Astrocyte (in vitro differentiated cells and primary cell): ENCODE measurements around the gene NR6A1. TPM values are rescaled to one million over a fixed set of nuclear protein-coding genes. Genes with fewer than 3 reads are reported as not detected.

ENCODE experiments used
- DNase-seq: peaks from one replicate; pipeline ENCODE4 v3.0.0-alpha.2; 2010; ENCODE audit warnings: low read depth
- FAIRE-seq: peaks from 2 replicates; lab custom pipeline; 2011; peaks lifted over from hg19 to GRCh38; lab: Jason Lieb, UNC
- H2AFZ ChIP-seq: 2 replicates; pipeline ENCODE4 v1.6.0; 2012; ENCODE audit warnings: low read depth, low read length, inconsistent platforms
- H3K27ac ChIP-seq: 2 replicates; pipeline ENCODE4 v1.5.1; 2011; ENCODE audit warnings: low read depth, low read length, inconsistent platforms
- H3K27me3 ChIP-seq: 2 replicates; pipeline ENCODE4 v1.6.0; 2011; ENCODE audit warnings: low read length, inconsistent platforms; ENCODE audit not compliant: insufficient read depth
- H3K36me3 ChIP-seq: 2 replicates; pipeline ENCODE4 v1.5.1; 2011; ENCODE audit warnings: low read length, inconsistent platforms; ENCODE audit not compliant: insufficient read depth
- H3K4me1 ChIP-seq: 2 replicates; pipeline ENCODE4 v1.5.1; 2011; ENCODE audit warnings: low read length, inconsistent platforms; ENCODE audit not compliant: insufficient read depth
- H3K4me2 ChIP-seq: 2 replicates; pipeline ENCODE4 v1.6.0; 2012; ENCODE audit warnings: low read length, inconsistent platforms
- H3K4me3 ChIP-seq: 2 replicates; pipeline ENCODE4 v1.5.1; 2011; ENCODE audit warnings: low read depth, mild to moderate bottlenecking, low read length, inconsistent platforms; ENCODE audit not compliant: insufficient read depth
- H3K79me2 ChIP-seq: 2 replicates; pipeline ENCODE4 v1.6.0; 2012; ENCODE audit warnings: mild to moderate bottlenecking, low read length, inconsistent platforms; ENCODE audit not compliant: insufficient read depth
- H3K9ac ChIP-seq: 2 replicates; pipeline ENCODE4 v1.6.0; 2012; ENCODE audit warnings: mild to moderate bottlenecking, low read length, inconsistent platforms
- H3K9me3 ChIP-seq: 2 replicates; pipeline ENCODE4 v1.5.1; 2012; ENCODE audit warnings: low read depth, mild to moderate bottlenecking, low read length, inconsistent platforms; ENCODE audit not compliant: insufficient read depth
- H4K20me1 ChIP-seq: 2 replicates; pipeline ENCODE4 v1.6.0; 2012; ENCODE audit warnings: low read length, inconsistent platforms; ENCODE audit not compliant: insufficient read depth
- H3K27ac Mint-ChIP-seq: one replicate; pipeline ENCODE4 v1.8.0; 2021; ENCODE audit warnings: mild to moderate bottlenecking, mixed read lengths; ENCODE audit not compliant: unreplicated experiment
- H3K27me3 Mint-ChIP-seq: one replicate; pipeline ENCODE4 v1.8.0; 2021; ENCODE audit warnings: low read depth, mixed read lengths; ENCODE audit not compliant: unreplicated experiment
- H3K36me3 Mint-ChIP-seq: one replicate; pipeline ENCODE4 v1.8.0; 2021; ENCODE audit warnings: low read depth, mixed read lengths; ENCODE audit not compliant: unreplicated experiment
- H3K4me1 Mint-ChIP-seq: one replicate; pipeline ENCODE4 v1.8.0; 2021; ENCODE audit warnings: low read depth, mixed read lengths; ENCODE audit not compliant: unreplicated experiment
- H3K4me3 Mint-ChIP-seq: one replicate; pipeline ENCODE4 v1.8.0; 2021; ENCODE audit warnings: mild to moderate bottlenecking, moderate library complexity, mixed read lengths; ENCODE audit not compliant: unreplicated experiment
- H3K9me3 Mint-ChIP-seq: one replicate; pipeline ENCODE4 v1.8.0; 2021; ENCODE audit warnings: mild to moderate bottlenecking, mixed read lengths; ENCODE audit not compliant: unreplicated experiment
- CTCF ChIP-seq: IDR thresholded peaks from 2 replicates; pipeline ENCODE4 v1.5.1; 2011; ENCODE audit warnings: low read depth, mild to moderate bottlenecking, inconsistent platforms, low read length, moderate library complexity; ENCODE audit not compliant: insufficient read depth
- EZH2 ChIP-seq: IDR thresholded peaks from 2 replicates; pipeline ENCODE4 v1.6.1; 2012; ENCODE audit warnings: mild to moderate bottlenecking, low read length, inconsistent platforms; ENCODE audit not compliant: insufficient read depth
- total RNA-seq: library from RNA; stranded (reverse); gene quantifications from 2 replicates; pipeline ENCODE4 v1.2.1, GENCODE V29; 2021

The NR6A1 gene
- total RNA-seq, 1 donor from 2014 or later: 20.8 TPM

DNA sequence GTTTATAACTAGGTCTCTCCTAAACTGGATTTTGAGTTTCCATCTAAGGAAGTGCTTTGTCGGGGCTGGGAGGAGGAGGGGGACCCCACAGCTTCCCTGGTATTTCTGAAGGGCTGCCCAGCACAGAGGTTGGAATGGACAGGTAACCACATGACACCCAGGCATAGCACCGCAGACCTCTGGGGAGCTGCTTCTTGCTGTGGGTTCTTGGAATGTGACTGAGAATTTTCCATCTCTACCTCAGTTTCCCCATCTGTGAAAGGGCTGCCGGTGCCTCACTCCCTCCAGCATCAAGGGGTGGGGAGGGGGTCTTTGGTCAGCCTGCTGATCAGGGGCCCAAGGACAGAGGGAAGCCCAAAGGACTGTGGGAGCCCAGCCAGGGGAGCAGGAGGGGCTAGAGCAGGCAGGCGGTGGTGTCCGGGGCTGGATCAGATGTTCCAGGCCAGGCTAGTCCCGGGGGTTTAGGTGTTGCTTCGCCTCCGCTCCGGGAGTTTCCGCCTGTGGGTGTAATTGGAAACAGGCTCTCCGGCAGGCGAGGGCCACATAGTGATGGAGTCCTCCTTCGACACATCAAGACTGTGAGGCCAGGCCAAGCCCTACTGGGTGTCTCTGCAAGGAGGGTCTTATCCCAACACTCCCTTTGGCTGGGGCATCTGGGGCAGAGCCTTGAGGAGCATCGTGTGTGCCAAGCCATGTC, 9.1 kb upstream of the NR6A1 start:
- Mint-ChIP-seq H3K4me3 (peak overlapping the region; percentile 72), H3K27ac (peak overlapping the region; percentile 88), H3K9me3 (no peaks in the 10 kb centered on the region), H3K36me3 (peaks cover 3% of the 10 kb centered on the region), H3K4me1 (peaks cover 23% of the 10 kb centered on the region), H3K27me3 (no peaks in the 10 kb centered on the region)
- peak overlapping the region; percentile 62 for H2AFZ ChIP-seq
- FAIRE-seq (no peak), DNase-seq (no peak)
- peak overlapping the region; percentile 81 for H3K4me2 ChIP-seq
- no peak for TF ChIP-seq CTCF
- TF ChIP-seq EZH2: no peak
- H3K27me3 ChIP-seq: no peaks in the 10 kb centered on the region
- H3K4me1 ChIP-seq: peaks cover 20% of the 10 kb centered on the region
- no peaks in the 10 kb centered on the region for H4K20me1 ChIP-seq
- peak overlapping the region; percentile 7 for H3K4me3 ChIP-seq
- no peaks in the 10 kb centered on the region for H3K79me2 ChIP-seq
- no peaks in the 10 kb centered on the region for H3K9me3 ChIP-seq
- no peaks in the 10 kb centered on the region for H3K36me3 ChIP-seq
- H3K27ac ChIP-seq: peak overlapping the region; percentile 34
- peak overlapping the region; percentile 52 for H3K9ac ChIP-seq

DNA sequence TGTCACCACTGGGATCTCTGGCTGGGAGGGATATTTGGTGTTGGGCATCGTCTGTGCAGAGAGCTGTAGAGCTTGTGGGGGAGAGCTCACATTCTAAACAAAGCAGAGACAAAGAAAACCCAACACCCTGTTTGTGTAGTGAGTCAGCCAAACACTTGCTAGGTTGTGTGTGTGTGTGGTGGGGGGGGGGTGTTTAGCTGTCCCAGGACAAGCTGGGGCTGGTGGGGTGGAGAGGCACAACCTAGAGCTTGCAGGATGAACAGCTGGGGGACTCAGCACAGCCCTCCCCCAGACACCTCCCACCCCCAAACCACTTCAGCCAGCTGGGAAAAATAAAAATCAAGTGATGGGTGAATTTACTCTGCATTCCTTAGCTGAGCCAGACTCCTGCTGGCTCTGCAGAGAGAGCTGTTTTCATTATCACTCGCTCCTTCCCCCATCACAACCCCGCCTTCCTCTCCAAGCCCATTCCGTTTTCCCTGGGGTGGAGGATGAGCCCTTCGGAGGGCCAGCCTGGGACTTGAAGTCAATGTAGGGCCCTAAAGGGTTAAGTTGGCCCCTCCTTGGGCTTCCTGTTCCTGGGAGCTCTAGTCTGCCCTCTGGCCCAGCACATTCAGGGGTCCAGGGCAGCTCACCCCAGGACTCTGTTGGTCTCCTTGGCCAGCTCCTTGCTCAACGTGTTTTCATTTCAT, 8.4 kb upstream of the NR6A1 start:
- Mint-ChIP-seq H3K4me1 (peaks cover 21% of the 10 kb centered on the region), H3K27ac (peak overlapping the region; percentile 88), H3K4me3 (peak overlapping the region; percentile 77), H3K27me3 (no peaks in the 10 kb centered on the region), H3K36me3 (peaks cover 3% of the 10 kb centered on the region), H3K9me3 (no peaks in the 10 kb centered on the region)
- Histone ChIP-seq H3K27me3 (no peaks in the 10 kb centered on the region), H3K9ac (peak overlapping the region; percentile 52), H3K36me3 (no peaks in the 10 kb centered on the region), H2AFZ (peak overlapping the region; percentile 62), H3K4me3 (peak overlapping the region; percentile 7), H3K4me2 (peak overlapping the region; percentile 81), H3K27ac (peak overlapping the region; percentile 36), H4K20me1 (no peaks in the 10 kb centered on the region), H3K79me2 (no peaks in the 10 kb centered on the region), H3K9me3 (no peaks in the 10 kb centered on the region), H3K4me1 (peaks cover 20% of the 10 kb centered on the region)
- DNase-seq (peak; percentile 96), FAIRE-seq (no peak)
- TF ChIP-seq EZH2 (no peak), CTCF (no peak)
